ENCODE measurements around the gene FSTL3.

FSTL3 gene

DNA sequence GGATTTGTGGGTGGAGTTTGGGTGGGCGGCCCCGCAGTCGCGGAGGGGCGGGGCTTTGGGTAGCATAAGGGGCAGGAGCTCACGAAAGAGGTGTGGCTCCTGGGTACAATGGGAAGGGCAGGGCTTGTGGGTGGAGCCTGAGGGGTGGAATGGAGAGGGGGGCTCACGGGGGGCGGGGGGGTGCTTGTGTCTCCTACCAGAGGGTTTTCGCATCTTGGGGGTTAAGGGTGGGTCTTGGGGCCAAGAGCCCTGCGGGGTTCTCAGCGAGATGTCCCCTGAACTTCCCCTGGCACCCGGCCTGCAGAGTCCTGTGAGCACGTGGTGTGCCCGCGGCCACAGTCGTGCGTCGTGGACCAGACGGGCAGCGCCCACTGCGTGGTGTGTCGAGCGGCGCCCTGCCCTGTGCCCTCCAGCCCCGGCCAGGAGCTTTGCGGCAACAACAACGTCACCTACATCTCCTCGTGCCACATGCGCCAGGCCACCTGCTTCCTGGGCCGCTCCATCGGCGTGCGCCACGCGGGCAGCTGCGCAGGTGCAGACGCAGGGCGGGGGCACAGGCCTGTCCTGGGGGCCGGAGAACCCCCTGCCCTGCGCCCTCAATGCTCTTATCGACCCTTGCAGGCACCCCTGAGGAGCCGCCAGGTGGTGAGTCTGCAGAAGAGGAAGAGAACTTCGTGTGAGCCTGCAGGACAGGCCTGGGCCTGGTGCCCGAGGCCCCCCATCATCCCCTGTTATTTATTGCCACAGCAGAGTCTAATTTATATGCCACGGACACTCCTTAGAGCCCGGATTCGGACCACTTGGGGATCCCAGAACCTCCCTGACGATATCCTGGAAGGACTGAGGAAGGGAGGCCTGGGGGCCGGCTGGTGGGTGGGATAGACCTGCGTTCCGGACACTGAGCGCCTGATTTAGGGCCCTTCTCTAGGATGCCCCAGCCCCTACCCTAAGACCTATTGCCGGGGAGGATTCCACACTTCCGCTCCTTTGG, 5.1 kb downstream of the FSTL3 start:
- Histone ChIP-seq H3K9ac (peak overlapping the region; percentile 75 to 86 (median 82); a peak in 21 of 22 replicates), H3K4me3 (peak overlapping the region; percentile 50 to 86 (median 58); a peak in 17 of 20 replicates), H3K4me2 (peak overlapping the region; percentile 55 to 87 (median 75)), H4K20me1 (peaks cover 11 to 26% (median 20%) of the 10 kb centered on the region in 11 experiments; a peak in 19 of 22 replicates), H3K9me3 (replicated peaks in 1 of 11) (no peaks in the 10 kb centered on the region), H3K4me1 (peaks cover 13 to 41% (median 37%) of the 10 kb centered on the region in 10 experiments), H3K27ac (peak overlapping the region; percentile 78 to 94 (median 86); a peak in 21 of 22 replicates), H3K27me3 (peaks cover 31 to 45% (median 41%) of the 10 kb centered on the region in 11 experiments), H3K36me3 (no peaks in the 10 kb centered on the region)
- TF ChIP-seq Cebpa-rat (IDR thresholded peaks at IDR 0.05), result no peak

DNA sequence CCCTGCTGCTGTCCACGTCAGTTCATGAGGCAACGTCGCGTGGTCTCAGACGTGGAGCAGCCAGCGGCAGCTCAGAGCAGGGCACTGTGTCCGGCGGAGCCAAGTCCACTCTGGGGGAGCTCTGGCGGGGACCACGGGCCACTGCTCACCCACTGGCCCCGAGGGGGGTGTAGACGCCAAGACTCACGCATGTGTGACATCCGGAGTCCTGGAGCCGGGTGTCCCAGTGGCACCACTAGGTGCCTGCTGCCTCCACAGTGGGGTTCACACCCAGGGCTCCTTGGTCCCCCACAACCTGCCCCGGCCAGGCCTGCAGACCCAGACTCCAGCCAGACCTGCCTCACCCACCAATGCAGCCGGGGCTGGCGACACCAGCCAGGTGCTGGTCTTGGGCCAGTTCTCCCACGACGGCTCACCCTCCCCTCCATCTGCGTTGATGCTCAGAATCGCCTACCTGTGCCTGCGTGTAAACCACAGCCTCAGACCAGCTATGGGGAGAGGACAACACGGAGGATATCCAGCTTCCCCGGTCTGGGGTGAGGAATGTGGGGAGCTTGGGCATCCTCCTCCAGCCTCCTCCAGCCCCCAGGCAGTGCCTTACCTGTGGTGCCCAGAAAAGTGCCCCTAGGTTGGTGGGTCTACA, 6.6 kb downstream of the FSTL3 start:
- H3K27ac ChIP-seq, result peak overlapping the region in 2 of 11 experiments; percentile 14 to 44; a peak in 2 of 22 replicates
- H4K20me1 ChIP-seq, result peaks cover 9 to 19% (median 17%) of the 10 kb centered on the region in 11 experiments; a peak in 18 of 22 replicates
- no peaks in the 10 kb centered on the region for H3K9me3 ChIP-seq (replicated peaks in 1 of 11)
- no peak overlapping the region for H3K4me3 ChIP-seq
- no peaks in the 10 kb centered on the region for H3K36me3 ChIP-seq
- peaks cover 16 to 32% (median 26%) of the 10 kb centered on the region in 11 experiments for H3K27me3 ChIP-seq
- H3K9ac ChIP-seq, result no peak overlapping the region
- peaks cover 13 to 33% (median 31%) of the 10 kb centered on the region in 10 experiments for H3K4me1 ChIP-seq
- no peak overlapping the region for H3K4me2 ChIP-seq
- no peak for TF ChIP-seq Cebpa-rat (IDR thresholded peaks at IDR 0.05)

DNA sequence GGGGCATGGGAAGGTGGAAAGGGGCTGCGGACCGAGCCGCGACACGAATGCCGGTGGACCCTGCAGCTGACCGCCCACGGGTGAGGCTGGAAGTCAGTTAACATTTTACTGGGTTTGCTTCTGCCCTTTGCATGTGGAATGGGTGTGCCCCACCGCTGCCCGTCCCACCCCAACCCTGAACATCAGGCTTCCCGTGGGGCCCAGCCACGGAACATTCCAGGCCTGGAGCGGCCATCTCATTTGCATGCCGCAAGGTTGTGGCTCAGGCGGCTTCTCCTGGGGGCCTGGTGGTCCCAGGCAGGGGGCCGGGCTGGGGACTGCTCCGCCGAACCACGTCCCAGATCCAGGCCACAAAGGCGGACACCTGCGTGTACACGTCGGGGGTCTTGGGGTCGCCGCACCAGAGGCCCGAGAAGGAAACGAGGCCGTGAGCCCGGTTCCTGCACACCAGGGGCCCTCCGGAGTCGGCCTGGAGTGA, 9.3 kb downstream of the FSTL3 start:
- no peaks in the 10 kb centered on the region for H3K36me3 ChIP-seq
- H4K20me1 ChIP-seq, result no peaks in the 10 kb centered on the region
- H3K9me3 ChIP-seq (replicated peaks in 1 of 11), result peaks cover 0 to 9% (median 5%) of the 10 kb centered on the region in 11 experiments; a peak in 5 of 22 replicates
- H3K4me2 ChIP-seq, result peak overlapping the region; percentile 14 to 59 (median 42); a peak in 19 of 22 replicates
- H3K9ac ChIP-seq, result peak overlapping the region in 2 of 11 experiments; percentile 29 to 41; a peak in 1 of 22 replicates
- peak overlapping the region in 1 of 11 experiments; percentile 9; a peak in 1 of 22 replicates for H3K27ac ChIP-seq
- H3K4me3 ChIP-seq, result no peak overlapping the region
- H3K4me1 ChIP-seq, result peaks cover 6 to 18% (median 17%) of the 10 kb centered on the region in 10 experiments
- TF ChIP-seq Cebpa-rat (IDR thresholded peaks at IDR 0.05), result no peak
- peaks cover 0 to 15% (median 9%) of the 10 kb centered on the region in 11 experiments; a peak in 10 of 22 replicates for H3K27me3 ChIP-seq

DNA sequence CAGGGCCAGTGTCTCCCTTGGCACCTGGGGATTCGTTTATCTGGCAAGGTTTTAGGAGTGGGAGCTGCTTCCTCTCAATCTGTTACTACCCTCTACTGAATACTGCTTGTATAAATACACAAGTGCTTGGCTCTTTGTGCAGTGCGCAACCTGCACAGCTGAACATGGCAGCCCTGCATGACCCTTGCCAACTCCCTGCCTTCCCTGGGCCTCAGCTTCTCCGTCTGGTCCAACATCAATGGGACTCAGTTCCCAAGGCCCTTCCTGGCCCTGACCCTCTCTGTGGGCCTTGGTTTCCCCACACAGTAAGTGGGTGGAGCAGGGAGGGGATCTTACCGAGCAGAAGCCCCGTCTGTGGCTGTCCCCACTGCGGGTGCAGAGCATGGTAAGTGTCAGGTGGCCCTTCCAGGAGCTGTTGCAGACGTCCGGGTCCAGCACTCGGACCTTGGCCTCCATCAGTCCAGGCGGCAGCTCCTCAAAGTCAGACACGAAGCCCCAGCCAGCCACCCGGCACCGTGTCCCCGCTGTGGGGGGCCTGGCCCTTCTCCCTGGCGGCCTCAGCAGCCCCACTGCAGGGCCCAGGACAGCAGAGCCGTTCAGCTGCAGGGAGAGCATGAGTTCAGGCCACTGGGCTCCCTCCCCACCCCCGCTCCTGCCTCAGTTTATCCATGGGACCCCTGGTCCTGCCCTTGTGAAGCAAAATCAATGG, 10.6 kb downstream of the FSTL3 start:
- no peak for TF ChIP-seq Cebpa-rat (IDR thresholded peaks at IDR 0.05)
- Histone ChIP-seq H3K4me3 (no peak overlapping the region), H3K9ac (no peak overlapping the region), H3K4me1 (peaks cover 0 to 18% (median 12%) of the 10 kb centered on the region in 10 experiments; a peak in 18 of 20 replicates), H4K20me1 (no peaks in the 10 kb centered on the region), H3K36me3 (no peaks in the 10 kb centered on the region), H3K27me3 (peaks cover 0 to 15% (median 9%) of the 10 kb centered on the region in 11 experiments; a peak in 10 of 22 replicates), H3K4me2 (no peak overlapping the region), H3K9me3 (replicated peaks in 1 of 11) (peaks cover 0 to 9% (median 5%) of the 10 kb centered on the region in 11 experiments; a peak in 5 of 22 replicates), H3K27ac (no peak overlapping the region)

DNA sequence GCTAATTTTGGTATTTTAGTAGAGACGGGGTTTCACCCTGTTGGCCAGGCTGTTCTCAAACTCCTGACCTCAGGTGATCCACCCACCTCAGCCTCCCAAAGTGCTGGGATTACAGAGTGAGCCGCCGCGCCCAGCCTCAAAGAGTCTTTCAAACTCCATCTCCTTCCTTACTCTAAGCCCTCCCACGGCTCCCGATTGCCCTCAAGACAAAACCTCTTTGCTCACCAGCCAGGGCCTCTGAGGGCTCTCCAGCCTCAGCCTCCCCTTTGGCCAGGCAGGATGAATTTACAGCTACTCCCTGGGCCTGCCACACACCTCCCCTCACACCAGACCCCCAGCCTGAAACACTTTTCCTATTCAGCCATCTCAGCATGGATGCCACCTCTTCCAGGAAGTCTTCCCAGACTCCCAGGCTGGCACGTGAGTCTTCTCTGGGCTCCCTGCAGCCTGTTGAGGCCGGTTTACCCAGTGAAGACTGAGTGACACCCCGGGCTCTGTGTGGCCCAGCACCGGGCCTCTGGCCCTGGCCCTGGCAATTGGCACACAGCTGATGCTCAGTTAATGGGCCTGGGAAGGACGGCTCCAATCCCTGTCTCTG, 11.5 kb downstream of the FSTL3 start:
- H3K9ac ChIP-seq, result no peak overlapping the region
- H3K27ac ChIP-seq, result no peak overlapping the region
- H3K4me1 ChIP-seq, result peaks cover 0 to 22% (median 13%) of the 10 kb centered on the region in 10 experiments; a peak in 14 of 20 replicates
- H3K9me3 ChIP-seq (replicated peaks in 1 of 11), result peaks cover 0 to 9% (median 5%) of the 10 kb centered on the region in 11 experiments; a peak in 5 of 22 replicates
- TF ChIP-seq Cebpa-rat (IDR thresholded peaks at IDR 0.05), result no peak
- H3K27me3 ChIP-seq, result peaks cover 0 to 15% (median 9%) of the 10 kb centered on the region in 11 experiments; a peak in 10 of 22 replicates
- H4K20me1 ChIP-seq, result no peaks in the 10 kb centered on the region
- no peak overlapping the region for H3K4me2 ChIP-seq
- H3K4me3 ChIP-seq, result no peak overlapping the region
- H3K36me3 ChIP-seq, result no peaks in the 10 kb centered on the region

DNA sequence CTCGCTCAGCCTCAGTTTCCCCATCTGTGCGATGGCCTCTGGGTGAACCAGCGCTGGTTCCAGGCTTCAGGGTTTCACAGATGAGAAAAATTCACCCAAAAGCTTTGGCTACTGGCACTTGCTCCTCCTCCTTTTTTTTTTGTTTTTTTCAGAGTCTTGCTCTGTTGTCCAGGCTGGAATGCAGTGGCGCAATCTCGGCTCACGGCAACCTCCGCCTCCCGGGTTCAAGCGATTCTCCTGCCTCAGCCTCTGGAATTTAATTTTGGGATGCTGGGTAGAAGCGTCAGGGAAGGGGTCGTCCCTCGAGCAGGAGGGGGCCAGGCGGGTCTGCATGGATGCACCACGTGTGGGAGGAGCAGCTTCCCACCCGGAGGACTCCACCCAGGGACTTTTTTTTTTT, 12.0 kb downstream of the FSTL3 start:
- Histone ChIP-seq H4K20me1 (no peaks in the 10 kb centered on the region), H3K36me3 (no peaks in the 10 kb centered on the region), H3K27ac (no peak overlapping the region), H3K4me1 (peaks cover 5 to 27% (median 18%) of the 10 kb centered on the region in 10 experiments; a peak in 18 of 20 replicates), H3K9ac (no peak overlapping the region), H3K4me2 (no peak overlapping the region), H3K9me3 (replicated peaks in 1 of 11) (peaks cover 0 to 9% (median 5%) of the 10 kb centered on the region in 11 experiments; a peak in 5 of 22 replicates), H3K27me3 (peaks cover 0 to 15% (median 9%) of the 10 kb centered on the region in 11 experiments; a peak in 10 of 22 replicates), H3K4me3 (no peak overlapping the region)
- no peak for TF ChIP-seq Cebpa-rat (IDR thresholded peaks at IDR 0.05)

DNA sequence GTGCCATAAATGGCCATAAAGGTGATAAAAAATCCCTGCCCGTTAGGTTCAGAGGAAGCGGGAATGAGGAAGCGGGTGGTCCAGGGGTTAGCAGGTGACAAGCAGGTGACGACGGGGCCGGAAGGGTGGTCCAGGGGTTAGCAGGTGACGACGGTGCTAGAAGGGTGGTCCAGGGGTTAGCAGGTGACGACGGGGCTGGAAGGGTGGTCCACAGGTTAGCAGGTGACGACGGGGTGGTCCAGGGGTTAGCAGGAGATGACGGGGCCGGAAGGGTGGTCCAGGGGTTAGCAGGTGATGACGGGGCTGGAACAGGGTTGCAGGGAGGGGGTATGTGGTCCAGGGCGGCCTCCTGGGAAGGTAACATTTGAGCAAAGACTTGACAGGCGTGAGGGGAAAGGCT, 12.8 kb downstream of the FSTL3 start:
- no peak overlapping the region for H3K27ac ChIP-seq
- no peaks in the 10 kb centered on the region for H3K36me3 ChIP-seq
- no peak for TF ChIP-seq Cebpa-rat (IDR thresholded peaks at IDR 0.05)
- no peaks in the 10 kb centered on the region for H4K20me1 ChIP-seq
- H3K9me3 ChIP-seq (replicated peaks in 1 of 11), result peaks cover 0 to 9% (median 5%) of the 10 kb centered on the region in 11 experiments; a peak in 5 of 22 replicates
- H3K4me2 ChIP-seq, result no peak overlapping the region
- peaks cover 0 to 15% (median 9%) of the 10 kb centered on the region in 11 experiments; a peak in 10 of 22 replicates for H3K27me3 ChIP-seq
- no peak overlapping the region for H3K9ac ChIP-seq
- peaks cover 10 to 34% (median 25%) of the 10 kb centered on the region in 10 experiments; a peak in 18 of 20 replicates for H3K4me1 ChIP-seq
- no peak overlapping the region for H3K4me3 ChIP-seq

DNA sequence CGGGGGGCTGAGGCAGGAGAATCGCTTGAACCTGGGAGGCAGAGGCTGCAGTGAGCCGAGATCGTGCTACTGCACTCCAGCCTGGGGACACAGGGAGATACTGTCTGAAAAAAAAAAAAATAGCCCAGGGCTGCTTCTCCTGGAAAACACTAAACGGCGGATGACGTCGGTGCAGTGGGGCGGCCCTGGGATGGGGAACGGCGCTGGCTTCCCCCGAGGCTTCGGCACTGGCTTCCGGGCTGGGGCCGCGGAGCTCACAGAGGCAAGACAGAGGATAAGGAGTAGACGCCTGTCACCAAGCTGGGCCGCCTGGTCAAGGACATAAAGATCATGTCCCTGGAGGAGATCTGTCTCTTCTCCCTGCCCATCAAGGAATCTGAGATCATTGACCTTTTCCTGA, 14.0 kb downstream of the FSTL3 start:
- TF ChIP-seq Cebpa-rat (IDR thresholded peaks at IDR 0.05), result no peak
- Histone ChIP-seq H3K27ac (no peak overlapping the region), H3K36me3 (no peaks in the 10 kb centered on the region), H3K4me2 (no peak overlapping the region), H4K20me1 (no peaks in the 10 kb centered on the region), H3K9me3 (replicated peaks in 1 of 11) (peaks cover 0 to 9% (median 5%) of the 10 kb centered on the region in 11 experiments; a peak in 5 of 22 replicates), H3K4me3 (no peak overlapping the region), H3K4me1 (peaks cover 17 to 42% (median 33%) of the 10 kb centered on the region in 10 experiments), H3K27me3 (peaks cover 0 to 19% (median 12%) of the 10 kb centered on the region in 11 experiments; a peak in 15 of 22 replicates), H3K9ac (no peak overlapping the region)
